Measurements from ENCODE around the gene LMF1.

The LMF1 gene

DNA sequence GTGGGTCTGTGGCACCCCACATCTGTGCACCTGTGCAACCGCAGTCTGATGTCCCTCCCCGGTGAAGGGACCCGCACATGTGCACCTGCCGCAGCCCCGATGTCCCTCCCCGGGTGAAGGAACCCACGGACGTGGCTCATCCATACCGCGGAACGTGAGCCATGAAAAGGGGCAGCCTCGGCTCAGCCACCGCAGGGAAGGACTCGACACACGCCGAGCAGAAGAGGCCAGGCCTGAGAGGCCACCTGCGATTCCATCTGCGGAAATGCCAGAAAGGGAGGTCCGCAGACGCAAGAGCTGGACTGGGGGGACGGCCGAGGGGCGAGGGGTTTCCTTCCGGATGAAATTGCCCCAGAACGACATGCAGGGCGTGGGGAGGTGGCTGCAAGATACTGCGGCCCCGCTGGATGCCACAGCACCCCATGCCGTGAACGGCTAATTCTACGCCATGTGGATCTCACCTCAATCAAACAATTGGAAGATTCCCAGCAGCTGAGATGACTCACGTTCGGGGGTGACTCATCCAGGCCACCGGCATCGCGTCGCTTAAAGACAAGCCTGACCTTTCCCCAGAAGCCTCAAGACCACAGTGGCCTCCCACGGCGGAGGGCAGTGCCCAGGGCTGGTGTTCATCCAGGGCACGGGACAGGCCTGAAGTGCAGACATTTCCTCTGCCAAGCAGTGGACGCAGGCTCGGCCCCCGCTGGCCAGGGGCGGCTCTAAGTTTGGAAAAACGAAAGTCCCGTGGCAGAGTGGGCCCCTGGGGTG lies 31.8 kb upstream of the LMF1 start:
- peak; percentile 90 for DNase-seq

DNA sequence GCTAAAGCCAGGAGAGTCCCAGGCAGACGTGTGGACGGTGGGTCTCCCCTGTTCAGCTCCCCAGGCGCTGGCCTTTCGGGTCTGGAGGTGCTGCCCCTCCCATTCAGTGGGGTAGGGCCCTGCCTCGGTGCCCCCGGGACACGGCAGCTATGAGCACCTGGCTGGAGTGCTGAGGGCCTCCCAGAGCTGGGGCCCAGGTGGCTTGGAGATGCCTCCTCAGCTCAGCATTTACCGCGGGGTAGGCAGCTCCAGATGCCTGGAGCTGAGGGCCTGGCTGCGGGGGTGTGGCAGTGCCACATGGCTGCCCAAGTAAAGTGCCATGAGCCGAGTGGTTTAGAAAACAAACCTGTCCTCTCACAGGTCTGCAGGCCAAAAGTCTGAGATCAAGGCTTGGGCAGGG lies 30.3 kb upstream of the LMF1 start:
- DNase-seq, result no peak

DNA sequence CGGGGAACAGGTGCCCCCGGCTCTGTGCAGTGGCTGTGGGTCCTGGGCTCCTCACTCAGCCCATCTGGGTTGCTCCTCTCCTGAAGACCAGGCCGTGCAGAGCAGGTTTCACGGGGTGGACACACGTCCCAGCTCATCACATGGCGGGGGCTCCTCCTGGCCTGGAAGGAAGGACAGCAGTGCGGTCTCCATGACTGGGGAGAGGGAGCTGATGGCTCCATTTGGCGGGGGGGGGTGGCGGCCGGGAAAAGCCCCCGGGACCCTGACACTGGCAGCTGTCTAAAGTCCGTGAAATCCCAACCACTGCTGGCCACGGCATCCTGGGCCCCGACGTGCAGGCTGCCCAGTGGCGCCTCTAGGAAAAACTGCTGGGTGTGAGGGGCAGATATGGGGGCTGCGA lies 29.8 kb upstream of the LMF1 start:
- no peak for DNase-seq

DNA sequence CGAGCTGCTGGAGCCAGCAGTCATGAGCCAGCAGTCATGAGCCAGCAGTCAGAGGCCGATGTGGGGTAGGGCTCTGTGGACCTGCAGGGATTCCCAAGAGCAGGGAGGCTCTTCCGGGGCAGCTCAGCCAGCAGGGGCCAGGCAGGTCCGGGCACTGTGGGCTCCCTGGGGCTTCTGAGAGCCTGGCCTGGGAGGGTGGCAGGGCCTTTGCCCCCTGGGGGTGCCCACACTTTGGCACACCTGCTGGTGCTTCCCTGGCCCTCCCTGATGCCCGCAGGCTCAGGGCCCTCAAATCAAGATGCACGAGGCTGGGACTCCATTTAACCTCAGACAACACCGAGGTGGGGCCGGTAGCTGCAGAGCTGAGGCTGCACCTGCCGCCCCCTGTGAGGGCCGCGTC lies 28.9 kb upstream of the LMF1 start:
- DNase-seq, result no peak

DNA sequence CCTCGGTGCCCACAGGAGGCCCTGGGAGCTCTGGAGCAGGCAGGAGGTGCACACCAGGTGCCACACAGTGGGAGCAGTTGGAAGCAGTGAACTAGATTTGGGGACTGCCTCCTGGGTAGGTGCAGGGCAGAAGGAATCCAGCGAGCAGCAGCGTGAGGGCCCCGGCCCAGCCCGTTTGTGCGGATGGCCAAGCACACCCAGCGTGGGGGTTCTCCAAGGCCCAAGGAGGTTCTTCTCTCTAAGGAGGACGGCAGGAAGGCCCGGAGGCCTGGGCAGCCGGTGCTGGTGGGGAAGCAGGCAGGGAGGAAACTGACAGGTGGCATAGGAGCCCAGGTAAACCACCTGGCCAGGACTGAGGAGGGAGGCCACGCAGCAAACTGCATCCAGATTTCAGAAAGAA lies 27.8 kb upstream of the LMF1 start:
- no peak for DNase-seq

DNA sequence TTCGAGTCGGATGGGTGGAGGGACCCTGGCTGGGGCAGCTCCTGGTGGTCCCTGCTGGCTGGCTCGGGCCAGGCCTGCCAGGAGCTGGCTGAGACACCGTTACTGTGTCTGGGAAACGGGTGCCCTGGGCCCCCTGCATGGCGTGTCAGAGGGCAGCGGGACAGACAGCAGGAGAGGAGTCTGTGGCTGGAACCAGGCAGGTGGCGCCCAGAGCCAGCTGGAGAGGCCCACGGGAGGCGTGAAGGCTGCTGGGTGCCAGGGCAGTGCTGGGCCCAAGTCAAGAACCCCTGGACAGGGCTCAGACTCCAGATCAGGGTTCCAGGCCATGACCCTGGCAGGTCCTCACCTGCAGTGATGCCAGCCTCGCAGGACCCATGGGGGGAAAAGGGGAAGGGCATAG lies 27.4 kb upstream of the LMF1 start:
- no peak for DNase-seq

DNA sequence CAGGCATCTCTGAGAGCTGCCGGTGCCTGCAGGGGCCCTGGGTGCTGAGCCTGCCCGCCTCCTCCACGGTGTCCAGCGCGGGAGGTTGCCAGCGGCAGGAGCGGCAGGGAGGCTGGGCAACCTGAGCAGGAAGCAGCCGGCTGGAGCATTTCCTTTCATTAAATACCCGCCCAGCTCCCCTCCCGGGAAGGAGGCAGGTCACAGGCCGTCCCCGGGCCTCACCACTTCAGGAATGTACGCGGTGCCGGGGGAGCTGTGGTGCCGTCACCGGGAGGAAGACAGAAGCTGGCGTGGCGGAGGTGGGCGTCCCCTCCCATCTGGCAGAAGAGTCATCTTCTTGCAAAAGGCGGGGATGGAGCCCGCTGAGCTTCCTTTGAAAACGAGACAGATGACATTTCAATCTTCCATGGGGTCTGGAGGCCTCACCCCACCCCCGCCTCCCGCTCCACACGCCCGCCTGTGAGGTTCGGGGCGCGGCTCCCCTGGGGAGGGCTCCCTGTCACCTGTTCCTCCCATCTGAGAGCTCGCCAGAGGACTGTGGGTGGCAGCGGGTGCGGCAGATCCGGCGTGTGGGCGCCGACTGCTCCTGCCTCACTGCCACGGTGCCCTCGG lies 26.8 kb upstream of the LMF1 start:
- peak; percentile 78 for DNase-seq

DNA sequence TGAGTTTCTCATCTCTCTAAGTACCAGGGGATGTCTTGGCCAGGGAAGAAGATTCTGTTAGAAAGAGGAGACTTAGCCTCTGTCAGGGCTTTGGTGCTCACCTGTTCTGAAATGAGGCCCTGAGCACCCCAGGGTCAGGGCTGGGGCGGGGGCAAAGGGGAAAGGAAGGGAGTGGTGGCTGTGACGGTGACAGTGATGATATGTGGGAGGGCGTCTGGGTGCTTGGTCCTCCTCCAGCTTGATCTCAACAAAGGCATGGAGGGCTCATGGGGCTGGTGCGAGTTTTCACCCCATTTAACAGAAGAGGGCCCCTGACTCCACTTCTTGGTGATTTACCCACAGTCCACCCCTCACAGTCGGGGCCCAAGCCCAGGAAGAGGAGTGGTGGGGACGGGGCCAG lies 25.9 kb upstream of the LMF1 start:
- DNase-seq, result no peak

DNA sequence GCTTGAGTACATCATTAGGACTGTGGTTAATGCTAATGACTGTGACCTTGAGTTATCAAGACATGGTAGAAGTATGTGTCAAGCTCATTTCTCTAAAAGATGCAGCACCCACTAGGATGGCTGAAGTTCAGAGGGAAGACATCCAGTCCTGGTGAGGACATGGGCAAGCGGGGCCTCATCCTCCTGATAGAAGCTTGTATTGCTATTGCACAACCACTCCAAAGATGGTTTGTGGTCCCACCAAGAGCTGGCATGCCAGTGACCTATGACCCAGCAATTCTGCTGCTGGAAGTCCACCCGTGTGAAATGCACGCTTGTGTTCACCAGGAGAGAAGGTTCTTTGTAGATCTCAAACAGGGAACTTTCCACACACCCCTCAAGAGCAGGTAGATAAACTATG lies 25.0 kb upstream of the LMF1 start:
- DNase-seq, result no peak

DNA sequence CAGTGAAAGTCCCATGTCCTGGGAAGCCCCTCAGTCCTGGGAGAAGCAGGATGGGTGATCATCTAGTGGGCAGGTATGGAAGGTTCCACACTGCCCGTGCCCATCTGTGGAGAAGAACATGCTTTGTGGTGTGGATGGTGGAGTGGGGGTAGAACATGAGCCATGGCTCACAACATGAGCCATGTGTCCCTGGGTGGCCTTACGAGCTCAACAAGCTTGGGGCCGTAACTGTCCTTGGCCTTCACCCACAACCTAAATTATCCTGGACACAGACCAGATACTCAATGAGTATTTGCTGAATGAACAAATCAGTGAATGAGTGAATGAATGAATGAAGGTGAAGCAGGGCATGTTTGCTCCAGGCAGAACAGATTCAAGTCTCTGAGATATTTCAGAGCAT lies 24.3 kb upstream of the LMF1 start:
- DNase-seq, result no peak

DNA sequence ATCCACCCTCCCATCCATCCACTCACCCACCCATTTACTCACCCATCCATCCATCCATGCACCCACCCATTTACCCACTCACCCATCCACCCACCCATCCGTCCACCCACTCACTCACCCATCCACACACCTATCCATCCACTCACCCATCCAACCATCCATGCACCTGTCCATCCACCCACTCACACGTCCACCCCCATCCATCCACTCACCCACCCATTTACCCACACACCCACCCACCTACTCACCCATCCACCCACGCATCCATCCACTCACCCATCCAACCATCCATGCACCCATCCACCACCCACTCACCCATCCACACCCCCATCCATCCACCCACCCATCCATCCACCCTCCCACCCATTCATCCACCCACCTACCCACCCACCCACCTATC lies 22.9 kb upstream of the LMF1 start:
- no peak for DNase-seq

DNA sequence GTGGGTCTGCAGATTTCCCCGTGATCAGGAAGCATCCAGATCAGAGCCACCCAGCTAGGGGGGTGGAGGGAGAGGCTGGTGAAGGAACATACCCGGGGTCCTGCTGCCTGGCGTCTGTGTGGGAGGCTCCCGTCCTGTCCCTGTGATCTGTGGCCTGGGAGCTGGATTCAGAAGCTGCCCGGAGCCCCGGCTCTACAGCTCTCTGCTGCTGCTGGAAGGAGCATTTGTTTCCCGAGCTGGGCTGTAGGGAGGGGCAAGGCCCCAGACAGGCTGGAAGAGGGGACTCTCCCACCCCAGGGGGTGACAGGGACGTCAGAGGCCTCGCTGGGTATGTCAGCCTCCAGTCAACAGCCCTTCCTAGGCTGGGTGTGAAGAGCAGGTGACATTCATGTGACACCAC lies 21.0 kb upstream of the LMF1 start:
- DNase-seq, result no peak

DNA sequence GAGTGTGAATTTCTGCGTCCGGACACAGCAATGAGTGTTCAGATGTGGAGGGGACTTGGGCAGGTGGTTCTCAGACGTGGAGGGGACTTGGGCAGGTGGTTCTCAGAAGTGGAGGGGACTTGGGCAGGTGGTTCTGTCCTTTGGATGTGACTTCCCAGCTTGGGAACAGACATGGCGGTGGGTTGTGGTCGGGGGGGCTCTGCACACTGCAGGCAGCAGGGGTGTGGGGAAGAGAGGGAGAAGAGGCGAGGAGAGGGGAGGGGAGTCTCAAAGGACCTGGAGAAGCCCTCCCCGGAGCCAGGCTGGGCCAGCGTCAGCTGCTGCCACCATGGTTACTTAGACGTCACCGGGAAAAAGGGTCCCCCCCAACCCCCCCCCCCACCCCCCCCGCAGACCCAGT lies 20.6 kb upstream of the LMF1 start:
- DNase-seq, result no peak

DNA sequence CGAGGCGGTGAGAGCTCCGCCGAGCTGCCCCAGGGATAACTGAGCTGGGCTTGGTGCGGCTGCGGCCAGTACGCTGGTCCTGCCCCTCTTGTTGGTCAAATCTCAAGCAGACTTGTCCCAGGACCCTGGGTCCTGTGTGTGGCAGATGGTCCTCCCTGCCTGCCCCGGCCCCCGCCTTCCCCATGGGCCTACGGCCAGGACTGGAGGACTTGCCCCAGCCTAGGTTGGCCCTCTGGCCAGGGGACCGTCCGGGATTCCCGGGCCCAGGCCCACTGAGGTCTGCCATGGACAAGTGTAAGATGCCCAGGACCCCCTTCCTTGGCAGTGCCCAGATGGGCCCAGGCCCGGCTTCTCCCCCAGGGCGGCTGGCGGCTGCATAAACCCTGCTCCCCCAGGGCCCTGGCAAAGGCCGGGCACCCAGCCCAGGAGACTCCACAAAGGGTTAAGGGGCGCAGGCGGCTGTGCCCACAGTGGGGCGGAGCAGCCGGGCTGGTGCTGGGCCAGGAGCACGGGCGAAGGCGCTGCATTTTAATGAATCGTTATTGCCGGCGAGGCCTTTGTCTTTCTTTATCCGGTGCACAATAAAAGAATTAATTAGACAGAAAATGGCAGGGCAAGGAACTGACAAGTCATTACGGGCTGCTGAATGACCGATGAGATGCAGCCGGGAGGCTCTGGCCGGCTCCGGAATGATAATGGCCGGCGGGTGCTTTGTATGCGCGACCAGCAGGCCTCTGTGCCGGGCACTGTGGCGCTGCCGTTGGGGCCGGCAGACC lies 19.9 kb upstream of the LMF1 start:
- DNase-seq, result no peak

DNA sequence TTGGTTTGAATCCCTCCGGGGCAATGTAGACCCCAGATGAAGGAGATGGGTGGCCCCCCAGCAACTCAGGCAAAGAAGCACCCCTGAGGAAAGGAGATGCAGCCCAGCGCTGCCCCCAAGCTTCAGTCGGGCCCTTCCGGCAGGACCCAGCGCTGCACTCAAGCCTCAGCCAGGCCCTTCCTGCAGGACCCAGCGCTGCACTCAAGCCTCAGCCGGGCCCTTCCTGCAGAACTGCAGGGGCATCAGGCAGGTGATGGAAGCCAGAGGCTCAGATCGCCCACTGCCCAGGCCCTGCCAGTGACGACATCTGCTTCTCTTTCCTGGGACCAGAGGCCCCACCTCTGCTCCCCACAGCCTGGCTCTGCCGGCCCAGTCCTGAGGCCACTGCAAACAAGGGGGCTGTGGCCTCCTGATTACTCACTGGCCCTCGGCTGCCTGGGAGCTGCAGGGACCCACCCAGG lies 18.6 kb upstream of the LMF1 start:
- DNase-seq, result no peak

DNA sequence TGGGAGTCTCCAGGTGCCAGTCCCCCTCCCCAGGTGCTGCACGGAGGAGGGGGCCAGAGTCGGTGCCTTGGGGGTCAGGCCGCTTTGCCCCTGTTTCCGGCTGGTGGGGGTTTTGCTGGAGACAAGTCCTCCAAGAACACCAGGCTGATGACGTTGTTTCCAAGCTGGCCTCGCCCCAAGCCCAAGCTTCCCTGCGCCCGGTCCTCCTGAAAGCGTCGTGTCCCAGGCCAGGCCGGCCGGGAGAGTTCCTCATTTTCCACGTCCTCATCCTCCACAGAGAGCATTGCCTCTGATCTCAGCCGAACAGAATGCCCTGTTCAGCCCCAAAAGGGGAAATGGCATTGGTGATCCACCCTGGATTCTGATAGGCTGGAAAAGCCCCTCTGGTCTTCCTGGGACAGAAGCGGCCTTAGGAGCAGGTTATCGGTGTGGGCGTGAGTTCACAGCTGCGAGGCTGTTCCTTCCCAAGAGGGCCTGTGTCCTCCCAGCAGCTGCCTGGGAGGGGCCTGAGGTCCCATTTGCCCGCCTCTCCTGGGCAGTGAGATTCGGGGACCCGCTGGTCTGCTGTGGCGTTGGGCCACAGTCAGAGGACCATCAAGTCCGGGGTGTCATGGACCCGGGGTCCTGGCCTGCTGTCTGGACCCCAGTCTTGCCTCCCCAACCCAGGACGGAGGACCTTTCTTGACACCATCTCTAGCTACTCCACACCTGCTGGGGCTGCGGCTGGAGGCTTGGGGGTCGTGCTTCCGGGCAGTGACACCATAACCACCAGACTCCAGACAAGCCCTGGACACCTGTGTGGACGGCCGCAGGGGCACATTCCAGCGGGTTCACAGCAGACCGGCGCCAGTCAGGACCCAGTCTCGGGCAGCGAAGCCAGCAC lies 17.9 kb upstream of the LMF1 start:
- no peak for DNase-seq

DNA sequence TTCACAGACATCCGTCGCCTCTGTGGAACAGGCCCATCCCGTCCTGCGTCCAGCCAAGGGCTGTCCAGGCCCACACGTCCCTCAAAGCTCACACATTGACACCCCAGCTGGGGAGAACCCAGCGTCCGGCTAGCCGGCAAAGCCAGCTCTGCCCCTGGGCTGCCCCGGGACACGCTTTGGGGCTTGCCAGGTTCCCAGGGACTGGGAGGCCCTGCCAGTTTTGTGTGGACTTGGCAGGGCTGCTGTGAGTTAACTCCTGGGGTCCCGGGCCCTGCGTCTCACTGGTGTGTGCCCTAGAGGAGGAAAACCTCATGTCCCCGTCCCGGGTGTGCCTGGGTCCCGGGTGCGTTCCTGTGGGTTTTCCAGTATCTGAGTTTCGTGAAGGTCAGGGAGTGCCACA lies 17.1 kb upstream of the LMF1 start:
- no peak for DNase-seq

DNA sequence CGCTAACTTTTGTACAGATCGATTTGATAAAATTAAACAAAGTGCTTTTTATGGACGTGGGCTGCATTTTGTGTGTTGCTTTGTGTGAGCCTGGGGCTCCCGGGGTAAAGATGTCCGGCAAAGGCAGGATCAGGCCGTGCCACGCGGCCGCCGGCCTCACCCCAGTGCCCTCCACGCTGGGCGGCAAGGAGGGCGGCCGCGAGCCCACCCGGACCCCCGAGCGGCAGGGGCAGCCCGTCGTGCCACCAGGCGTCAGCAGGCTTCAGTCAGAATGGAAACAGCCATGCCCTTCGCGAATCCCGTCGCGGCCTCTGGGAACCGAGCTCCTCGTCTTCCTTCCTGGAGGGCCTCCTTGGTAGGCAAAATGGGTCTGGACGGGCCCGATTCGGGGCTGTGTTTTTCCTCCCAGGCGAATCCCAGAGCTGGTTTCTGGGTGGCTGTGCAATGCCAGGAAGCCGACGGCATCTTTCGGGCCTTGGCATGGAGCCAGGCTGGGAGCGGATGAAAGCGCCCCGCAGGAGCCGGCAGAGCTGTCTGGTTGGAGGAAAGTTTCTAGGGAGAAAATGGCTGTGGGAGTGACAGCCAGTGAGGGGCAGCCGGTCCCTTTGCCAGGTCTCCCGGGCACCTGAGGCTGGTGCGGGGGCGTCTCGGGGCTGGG lies 16.3 kb upstream of the LMF1 start:
- DNase-seq, result no peak

DNA sequence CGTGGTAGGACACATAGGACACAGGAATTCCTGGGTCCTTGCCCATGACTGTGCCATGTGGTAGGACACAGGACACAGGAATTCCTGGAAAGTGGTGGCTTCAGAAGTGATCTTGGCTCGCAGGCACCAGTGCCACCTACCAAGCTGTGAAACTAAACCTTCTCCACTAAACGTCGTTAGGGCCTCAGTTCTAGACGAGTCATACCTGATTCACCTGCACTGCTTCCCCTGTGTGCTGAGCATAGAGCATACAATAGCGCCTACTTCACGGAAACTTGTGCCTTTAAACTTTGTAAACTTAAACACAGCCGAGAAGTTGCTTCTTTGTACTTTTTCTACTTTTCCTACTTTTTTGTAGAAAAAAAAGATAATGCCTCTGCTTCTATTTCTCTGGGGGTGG lies 15.6 kb upstream of the LMF1 start:
- no peak for DNase-seq

DNA sequence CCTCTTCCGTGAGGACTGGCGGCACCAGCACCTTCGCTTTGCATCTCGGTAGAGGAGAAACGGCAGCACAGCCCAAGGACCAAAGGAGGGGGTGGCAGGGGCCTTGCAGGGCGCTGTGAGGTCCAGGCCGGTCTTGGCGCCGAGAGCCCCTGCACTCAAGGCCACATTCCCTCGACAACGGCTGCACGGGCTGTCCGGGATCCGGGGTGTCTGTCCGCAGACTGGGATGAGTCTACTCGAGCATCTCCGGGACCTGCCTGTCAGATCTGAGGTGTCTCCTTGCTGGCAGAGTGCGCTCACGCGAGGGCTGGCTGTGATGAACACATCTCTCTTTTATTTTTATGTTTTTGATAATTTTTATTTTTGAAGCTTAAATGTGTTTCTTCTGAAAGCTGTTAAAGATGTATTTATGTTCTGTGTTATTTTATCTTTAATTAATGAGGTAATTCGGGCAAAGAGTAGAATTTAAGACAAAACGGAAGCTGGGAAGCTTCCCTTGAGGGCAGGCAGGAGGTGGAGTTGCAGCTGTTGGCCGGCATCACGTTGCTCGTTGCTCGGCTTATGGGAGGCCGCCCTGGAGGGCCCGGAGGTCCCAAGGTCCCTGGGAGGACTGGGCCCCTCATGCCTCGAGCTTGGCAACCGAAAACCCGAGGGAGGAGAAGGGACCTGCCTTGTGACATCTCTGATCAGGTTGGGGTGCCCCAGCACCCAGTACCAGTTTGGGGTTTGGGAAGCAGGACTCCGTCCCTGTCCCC lies 15.0 kb upstream of the LMF1 start:
- DNase-seq, result no peak

DNA sequence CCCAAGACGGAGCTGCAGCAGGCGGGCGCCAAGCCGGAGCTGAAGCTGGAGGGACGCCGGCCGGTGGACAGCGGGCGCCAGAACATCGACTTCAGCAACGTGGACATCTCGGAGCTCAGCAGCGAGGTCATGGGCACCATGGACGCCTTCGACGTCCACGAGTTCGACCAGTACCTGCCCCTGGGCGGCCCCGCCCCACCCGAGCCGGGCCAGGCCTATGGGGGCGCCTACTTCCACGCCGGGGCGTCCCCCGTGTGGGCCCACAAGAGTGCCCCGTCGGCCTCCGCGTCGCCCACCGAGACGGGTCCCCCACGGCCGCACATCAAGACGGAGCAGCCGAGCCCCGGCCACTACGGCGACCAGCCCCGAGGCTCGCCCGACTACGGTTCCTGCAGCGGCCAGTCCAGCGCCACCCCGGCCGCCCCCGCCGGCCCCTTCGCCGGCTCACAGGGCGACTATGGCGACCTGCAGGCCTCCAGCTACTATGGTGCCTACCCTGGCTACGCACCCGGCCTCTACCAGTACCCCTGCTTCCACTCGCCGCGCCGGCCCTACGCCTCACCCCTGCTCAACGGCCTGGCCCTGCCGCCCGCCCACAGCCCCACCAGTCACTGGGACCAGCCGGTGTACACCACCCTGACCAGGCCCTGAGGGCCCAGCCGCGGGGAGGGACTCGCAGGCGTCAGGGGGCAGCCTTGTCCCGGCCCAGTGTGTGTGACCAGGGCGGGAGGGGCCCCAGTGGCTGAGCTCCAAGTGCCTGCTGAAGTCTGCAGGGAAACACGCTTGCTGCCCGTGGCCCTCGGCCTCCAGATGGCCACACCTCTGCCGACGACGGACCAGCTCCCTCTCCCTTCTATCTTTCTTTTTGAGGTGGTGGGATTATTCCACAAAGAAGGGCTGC lies 14.2 kb upstream of the LMF1 start:
- DNase-seq, result no peak

All from activated CD8-positive, alpha-beta memory T cell treated with anti-CD3 and anti-CD28 coated beads for 24 hours (primary cell).